ENCODE data around the gene PHETA1. TPM values are rescaled to one million over a fixed set of nuclear protein-coding genes. Genes with fewer than 3 reads are reported as not detected.

Gene PHETA1
- polyA plus RNA-seq, 1 of the 3 experiments (the other 2 are of a cell fraction) = 7.3 TPM

DNA sequence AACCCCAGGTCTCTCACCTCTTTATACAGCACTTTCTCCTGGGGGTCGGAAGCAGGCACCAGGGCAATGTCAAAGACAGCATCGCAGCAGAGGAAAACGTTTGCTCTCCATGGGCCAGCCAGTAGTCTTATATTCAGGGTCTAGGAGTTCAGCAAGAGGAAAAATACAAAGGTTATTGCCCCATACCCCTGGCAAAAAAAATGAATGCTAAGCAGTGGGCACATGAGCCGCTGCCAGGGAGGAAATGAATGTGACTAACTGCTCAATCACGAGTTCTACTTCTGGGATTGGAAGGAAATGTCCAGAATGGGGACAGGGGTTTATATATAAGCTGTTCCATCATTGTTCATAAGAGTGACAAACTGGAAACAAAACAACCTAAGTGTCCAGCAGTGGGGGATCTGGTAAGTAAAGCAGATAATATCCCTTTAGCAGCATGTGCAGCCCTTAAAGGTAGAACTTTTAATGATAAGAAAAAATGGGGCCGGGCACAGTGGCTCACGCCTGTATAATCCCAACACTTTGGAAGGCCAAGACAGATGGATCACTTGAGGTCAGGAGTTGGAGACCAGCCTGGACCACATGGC lies 53.8 kb downstream of the PHETA1 start:
- Histone ChIP-seq H3K4me3 (ENCODE audit: low read depth in 2 of 2, low read length in 1 of 2) (no peak overlapping the region), H3K79me2 (ENCODE audit: insufficient read depth) (no peaks in the 10 kb centered on the region), H3K27me3 (ENCODE audit: insufficient read depth) (no peaks in the 10 kb centered on the region), H3K4me2 (no peak overlapping the region), H3K9me3 (no peaks in the 10 kb centered on the region), H3K9me2 (no peaks in the 10 kb centered on the region), H3K27ac (ENCODE audit: low read depth in 2 of 2, low read length in 1 of 2) (no peak overlapping the region), H3F3A (replicated peaks; ENCODE audit: insufficient read depth) (no peaks in the 10 kb centered on the region), H3K36me3 (replicated peaks in 1 of 2; ENCODE audit: control insufficient read depth in 1 of 2, insufficient read depth in 2 of 2, low read length in 1 of 2) (no peaks in the 10 kb centered on the region), H3K9ac (no peak overlapping the region), H4K20me1 (ENCODE audit: insufficient read depth) (no peaks in the 10 kb centered on the region), H3K4me1 (ENCODE audit: control insufficient read depth in 1 of 2, insufficient read depth in 2 of 2, low read depth in 1 of 2, low read length in 1 of 2) (no peaks in the 10 kb centered on the region; a peak in 1 of 4 replicates), H2AFZ (ENCODE audit: low read depth) (no peak overlapping the region)
- no peak for DNase-seq
- 51% methylated on average over 7 of the region's 7 CpGs for WGBS (ENCODE audit: low lambda C conversion rate)
- TF ChIP-seq RAD21 (IDR thresholded peaks at IDR 0.05; ENCODE audit: low read length) = no peak
- TF ChIP-seq, protein P1, sequence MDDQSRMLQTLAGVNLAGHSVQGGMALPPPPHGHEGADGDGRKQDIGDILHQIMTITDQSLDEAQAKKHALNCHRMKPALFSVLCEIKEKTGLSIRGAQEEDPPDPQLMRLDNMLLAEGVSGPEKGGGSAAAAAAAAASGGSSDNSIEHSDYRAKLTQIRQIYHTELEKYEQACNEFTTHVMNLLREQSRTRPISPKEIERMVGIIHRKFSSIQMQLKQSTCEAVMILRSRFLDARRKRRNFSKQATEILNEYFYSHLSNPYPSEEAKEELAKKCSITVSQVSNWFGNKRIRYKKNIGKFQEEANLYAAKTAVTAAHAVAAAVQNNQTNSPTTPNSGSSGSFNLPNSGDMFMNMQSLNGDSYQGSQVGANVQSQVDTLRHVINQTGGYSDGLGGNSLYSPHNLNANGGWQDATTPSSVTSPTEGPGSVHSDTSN (IDR thresholded peaks at IDR 0.05) = no peak
- TF ChIP-seq FOXM1 (IDR thresholded peaks at IDR 0.05; ENCODE audit: low read depth) = no peak
- no peak for TF ChIP-seq POLR2AphosphoS5 (IDR thresholded peaks at IDR 0.05; ENCODE audit: low read depth, low read length)
- TF ChIP-seq SMC3 (IDR thresholded peaks at IDR 0.05; ENCODE audit: low read depth, low read length) = no peak
- no peak for TF ChIP-seq NFIC (IDR thresholded peaks at IDR 0.05; ENCODE audit: borderline replicate concordance)
- no peak for TF ChIP-seq USF2 (IDR thresholded peaks at IDR 0.05; ENCODE audit: borderline replicate concordance, low read depth, low read length)
- no peak for TF ChIP-seq TEAD4 (IDR thresholded peaks at IDR 0.05; ENCODE audit: borderline replicate concordance, insufficient read depth)
- no peak for TF ChIP-seq FOSL2 (IDR thresholded peaks at IDR 0.05; ENCODE audit: borderline replicate concordance, low read depth)
- TF ChIP-seq, protein P2, sequence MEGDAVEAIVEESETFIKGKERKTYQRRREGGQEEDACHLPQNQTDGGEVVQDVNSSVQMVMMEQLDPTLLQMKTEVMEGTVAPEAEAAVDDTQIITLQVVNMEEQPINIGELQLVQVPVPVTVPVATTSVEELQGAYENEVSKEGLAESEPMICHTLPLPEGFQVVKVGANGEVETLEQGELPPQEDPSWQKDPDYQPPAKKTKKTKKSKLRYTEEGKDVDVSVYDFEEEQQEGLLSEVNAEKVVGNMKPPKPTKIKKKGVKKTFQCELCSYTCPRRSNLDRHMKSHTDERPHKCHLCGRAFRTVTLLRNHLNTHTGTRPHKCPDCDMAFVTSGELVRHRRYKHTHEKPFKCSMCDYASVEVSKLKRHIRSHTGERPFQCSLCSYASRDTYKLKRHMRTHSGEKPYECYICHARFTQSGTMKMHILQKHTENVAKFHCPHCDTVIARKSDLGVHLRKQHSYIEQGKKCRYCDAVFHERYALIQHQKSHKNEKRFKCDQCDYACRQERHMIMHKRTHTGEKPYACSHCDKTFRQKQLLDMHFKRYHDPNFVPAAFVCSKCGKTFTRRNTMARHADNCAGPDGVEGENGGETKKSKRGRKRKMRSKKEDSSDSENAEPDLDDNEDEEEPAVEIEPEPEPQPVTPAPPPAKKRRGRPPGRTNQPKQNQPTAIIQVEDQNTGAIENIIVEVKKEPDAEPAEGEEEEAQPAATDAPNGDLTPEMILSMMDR (IDR thresholded peaks at IDR 0.05) = no peak
- CTCF ChIA-PET = interaction anchor here (1.0 to 4.8 kb wide), 8 partner anchors 11 to 421 kb away, joined by 3 to 37 read pairs (median 4); no protein-coding TSS in a partner anchor
- POLR2A ChIA-PET = no interaction called here

DNA sequence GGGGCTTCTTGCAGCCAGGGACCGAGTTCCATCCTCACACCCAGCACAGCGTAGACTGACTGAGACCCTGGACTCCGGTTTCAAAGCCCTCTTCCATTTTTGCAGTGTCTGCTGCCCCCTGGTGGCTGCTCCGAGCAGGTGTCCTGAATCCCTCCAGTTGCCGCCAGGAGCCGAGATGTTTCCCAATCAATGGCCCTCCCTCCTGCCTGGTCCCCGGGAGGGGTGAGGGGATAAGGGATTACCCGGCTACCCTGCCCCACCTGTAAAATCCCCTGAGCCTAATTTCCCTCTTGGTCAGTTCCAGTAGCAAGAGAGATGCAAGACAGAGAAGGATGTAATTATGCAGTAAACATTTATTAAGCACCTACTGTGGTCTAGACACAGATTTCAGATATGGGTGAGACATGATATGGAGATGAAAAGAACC lies 55.0 kb downstream of the PHETA1 start:
- Histone ChIP-seq H3K4me2 (no peak overlapping the region), H2AFZ (ENCODE audit: low read depth) (no peak overlapping the region), H3K9me2 (no peaks in the 10 kb centered on the region), H3K4me3 (ENCODE audit: low read depth in 2 of 2, low read length in 1 of 2) (no peak overlapping the region; a peak in 1 of 4 replicates), H3K4me1 (ENCODE audit: control insufficient read depth in 1 of 2, insufficient read depth in 2 of 2, low read depth in 1 of 2, low read length in 1 of 2) (no peaks in the 10 kb centered on the region; a peak in 1 of 4 replicates), H3K27ac (ENCODE audit: low read depth in 2 of 2, low read length in 1 of 2) (no peak overlapping the region), H3K79me2 (ENCODE audit: insufficient read depth) (no peaks in the 10 kb centered on the region), H3K27me3 (ENCODE audit: insufficient read depth) (no peaks in the 10 kb centered on the region), H3F3A (replicated peaks; ENCODE audit: insufficient read depth) (no peaks in the 10 kb centered on the region), H4K20me1 (ENCODE audit: insufficient read depth) (no peaks in the 10 kb centered on the region), H3K9ac (no peak overlapping the region), H3K36me3 (replicated peaks in 1 of 2; ENCODE audit: control insufficient read depth in 1 of 2, insufficient read depth in 2 of 2, low read length in 1 of 2) (no peaks in the 10 kb centered on the region), H3K9me3 (no peaks in the 10 kb centered on the region)
- peak; percentile 80 for TF ChIP-seq SMC3 (IDR thresholded peaks at IDR 0.05; ENCODE audit: low read depth, low read length)
- no peak for TF ChIP-seq MAX (IDR thresholded peaks at IDR 0.05; ENCODE audit: low read depth)
- TF ChIP-seq, protein P2 (IDR thresholded peaks at IDR 0.05) = peak; percentile 92
- TF ChIP-seq EP300 (IDR thresholded peaks at IDR 0.05; ENCODE audit: borderline replicate concordance in 1 of 2, low read depth in 1 of 2, low read length in 1 of 2) = no peak
- peak; percentile 92 for TF ChIP-seq RAD21 (IDR thresholded peaks at IDR 0.05; ENCODE audit: low read length)
- no peak for TF ChIP-seq JUND (IDR thresholded peaks at IDR 0.05)
- ChIA-PET POLR2A (no interaction called here), CTCF (interaction anchor here (0.6 to 4.8 kb wide), 15 partner anchors 8 to 420 kb away, joined by 3 to 37 read pairs (median 4); no protein-coding TSS in a partner anchor)
- 10% methylated on average over 8 of the region's 8 CpGs for WGBS (ENCODE audit: low lambda C conversion rate)
- peak; percentile 93 for DNase-seq
